ENCODE results near the gene SUOX. TPM values are rescaled to one million over a fixed set of nuclear protein-coding genes. Genes with fewer than 3 reads are reported as not detected.

Gene SUOX
- total RNA-seq, 1 donor from 2014 or later = 12.9 TPM

- no peak for DNase-seq (ENCODE audit: low read depth)
These were observed 13.1 kb downstream of the SUOX start for GRCh38 chr12:56010111-56010570.

GRCh38 chr12:56011509-56012090, 14.5 kb downstream of the SUOX start:
- no peak for TF ChIP-seq CTCF (conservative IDR thresholded peaks at IDR 0.05; ENCODE audit: low read depth, low read length)
- no peak for DNase-seq (ENCODE audit: low read depth)
- H3K4me3 ChIP-seq (ENCODE audit: low read depth, low read length) = no peak overlapping the region

More at GRCh38 chr12:56010111-56010570, 13.1 kb downstream of the SUOX start:
- H3K4me3 ChIP-seq (ENCODE audit: low read depth, low read length) = no peak overlapping the region
- no peak for TF ChIP-seq CTCF (conservative IDR thresholded peaks at IDR 0.05; ENCODE audit: low read depth, low read length)

- H3K4me3 ChIP-seq (ENCODE audit: low read depth, low read length) = no peak overlapping the region
- TF ChIP-seq CTCF (conservative IDR thresholded peaks at IDR 0.05; ENCODE audit: low read depth, low read length) = no peak
These were observed 16.4 kb downstream of the SUOX start for GRCh38 chr12:56013482-56013881.

GRCh38 chr12:56014205-56014604, 17.1 kb downstream of the SUOX start:
- no peak for TF ChIP-seq CTCF (conservative IDR thresholded peaks at IDR 0.05; ENCODE audit: low read depth, low read length)
- no peak for DNase-seq (ENCODE audit: low read depth)
- H3K4me3 ChIP-seq (ENCODE audit: low read depth, low read length) = no peak overlapping the region

More at GRCh38 chr12:56013482-56013881, 16.4 kb downstream of the SUOX start:
- DNase-seq (ENCODE audit: low read depth) = no peak

GRCh38 chr12:56017181-56017580, 20.1 kb downstream of the SUOX start:
- no peak for DNase-seq (ENCODE audit: low read depth)
- H3K4me3 ChIP-seq (ENCODE audit: low read depth, low read length) = no peak overlapping the region
- no peak for TF ChIP-seq CTCF (conservative IDR thresholded peaks at IDR 0.05; ENCODE audit: low read depth, low read length)

- no peak for DNase-seq (ENCODE audit: low read depth)
- no peak for TF ChIP-seq CTCF (conservative IDR thresholded peaks at IDR 0.05; ENCODE audit: low read depth, low read length)
- H3K4me3 ChIP-seq (ENCODE audit: low read depth, low read length) = no peak overlapping the region
These were observed 21.3 kb downstream of the SUOX start for GRCh38 chr12:56018356-56018755.

Data from epithelial cell of proximal tubule (primary cell).